H1 (cell line): ENCODE measurements around the gene CCBE1. TPM values are rescaled to one million over a fixed set of nuclear protein-coding genes. Genes with fewer than 3 reads are reported as not detected.

Experiments used
- CHD1 ChIP-seq: IDR thresholded peaks from 2 replicates; pipeline ENCODE4 v1.6.1; 2012; ENCODE audit warnings: low read depth, low read length, improper control_type of control experiment
- CHD7 ChIP-seq: fragments of 300-600 bp; sonication (generic); IDR thresholded peaks from 2 replicates; pipeline ENCODE4 v1.7.1; 2012; ENCODE audit warnings: low read length, moderate library complexity, mild to moderate bottlenecking, inconsistent platforms; ENCODE audit not compliant: insufficient replicate concordance
- CTCF ChIP-seq, 3 experiments: IDR thresholded peaks; 1 replicate in 2 of 3; 2 replicates in 1 of 3; pipeline versions ENCODE4 v1.5.1 to v1.6.1; 2011; ENCODE audit warnings: low read length in 3 of 3, mild to moderate bottlenecking in 3 of 3, inconsistent platforms in 2 of 3, low read depth in 1 of 3, moderate library complexity in 1 of 3; ENCODE audit not compliant: insufficient read depth in 1 of 3; ENCODE audit errors: control extremely low read depth in 1 of 3
- JUND ChIP-seq: IDR thresholded peaks from 2 replicates; pipeline ENCODE4 v1.6.1; 2011; ENCODE audit warnings: mild to moderate bottlenecking, improper control_type of control experiment, low read length
- POU5F1 ChIP-seq: IDR thresholded peaks from 2 replicates; pipeline ENCODE4 v1.6.1; 2011; ENCODE audit warnings: low read depth, mild to moderate bottlenecking, low read length, moderate library complexity
- RAD21 ChIP-seq, 2 experiments: IDR thresholded peaks in 1 of 2; conservative IDR thresholded peaks in 1 of 2; 2 replicates each; pipeline ENCODE4 v1.6.1; 2011; ENCODE audit warnings: low read depth in 2 of 2, low read length in 2 of 2, improper control_type of control experiment in 1 of 2, inconsistent platforms in 1 of 2, mild to moderate bottlenecking in 1 of 2, moderate library complexity in 1 of 2
- RNF2 ChIP-seq: fragments of 200-900, 300-1000 bp; sonication (generic); IDR thresholded peaks from 2 replicates; pipeline ENCODE4 v1.7.1; 2016; ENCODE audit warnings: borderline replicate concordance, low read depth, mild to moderate bottlenecking, antibody characterized with exemption, low read length; ENCODE audit not compliant: poor library complexity, severe bottlenecking; ENCODE audit errors: missing control alignments
- SIX5 ChIP-seq: IDR thresholded peaks from 2 replicates; pipeline ENCODE4 v1.6.1; 2011; ENCODE audit warnings: mild to moderate bottlenecking, low read depth, low read length
- ZNF274 ChIP-seq: IDR thresholded peaks from 2 replicates; pipeline ENCODE4 v1.7.0; 2012; ENCODE audit warnings: low read length, borderline replicate concordance; ENCODE audit errors: extremely low read depth
- polyA plus RNA-seq, 7 experiments: library from polyadenylated mRNA; depleted of rRNA in 3 of 7; stranded (reverse) in 5 of 7; unstranded in 2 of 7; fragments of >200 nt in 5 of 7; fragments of 200-250 nt in 2 of 7; gene quantifications; 1 replicate in 5 of 7; 2 replicates in 1 of 7; 4 replicates in 1 of 7; pipeline versions ENCODE4 v1.2.1 to v1.2.3, GENCODE V29; 2011 to 2013; ENCODE audit warnings: missing spikeins in 2 of 7, mixed read lengths in 2 of 7
- total RNA-seq: library from RNA; stranded (reverse); fragmentation: NEBNext Ultra II Directional; extraction: Animal tissue kit (Norgen Biotek cat#: 25700); gene quantifications from 2 replicates; pipeline ENCODE4 v1.2.1, GENCODE V29; 2021

Gene CCBE1
- total and polyA plus RNA-seq, 2 of the 8 experiments (the other 6 are each of a cell fraction or from before 2014, with no cell fraction given): 2.1 to 2.6 TPM

- TF ChIP-seq CHD7 (no peak), RNF2 (no peak), RAD21 (IDR thresholded peaks at IDR 0.05 in 1 of 2, conservative IDR thresholded peaks at IDR 0.05 in 1 of 2; ENCODE audit: low read depth in 2 of 2, low read length in 2 of 2) (no peak), JUND (no peak), SIX5 (no peak), POU5F1 (no peak), CTCF (IDR thresholded peaks at IDR 0.05; ENCODE audit: control extremely low read depth in 1 of 3, insufficient read depth in 1 of 3, low read depth in 1 of 3, low read length in 3 of 3) (no peak), ZNF274 (no peak), CHD1 (no peak)
These were observed 159.6 kb downstream of the CCBE1 start (continued) for GRCh38 chr18:59537579-59537978.
